ENCODE results near the gene DAAM2.

The DAAM2 gene

GRCh38 chr6:39834866-39835265 is 42.7 kb downstream of the DAAM2 start:
- DNase-seq: no peak
- TF ChIP-seq POLR2A (IDR thresholded peaks at IDR 0.05; ENCODE audit: low read length) (no peak), GATA1 (IDR thresholded peaks at IDR 0.05; ENCODE audit: low read depth, low read length) (no peak)

DNA sequence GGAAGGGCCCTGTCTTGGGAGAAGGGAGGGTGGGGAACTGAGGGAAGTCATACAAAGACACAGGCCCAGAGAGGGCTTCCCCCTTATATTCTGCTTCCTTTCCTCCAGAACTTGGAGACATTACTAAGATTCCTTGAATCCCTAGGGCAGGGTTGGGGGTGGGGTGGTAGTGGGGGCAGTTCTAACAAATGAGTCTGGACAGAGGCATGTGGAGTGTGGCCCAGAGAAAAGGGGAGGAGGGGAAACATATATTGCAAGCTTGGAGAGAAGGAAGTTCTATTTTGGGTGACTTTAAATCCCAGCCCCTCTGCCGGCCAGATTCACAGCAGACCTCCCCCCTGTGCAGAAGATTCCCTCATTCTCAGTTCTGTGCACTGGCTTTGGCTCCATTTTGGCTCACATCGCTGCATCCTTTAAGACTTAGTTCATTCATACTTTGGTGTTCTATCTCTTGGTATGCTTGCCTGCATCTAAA is 43.7 kb downstream of the DAAM2 start:
- DNase-seq: no peak
- no peak for TF ChIP-seq POLR2A (IDR thresholded peaks at IDR 0.05; ENCODE audit: low read length)
- no peak for TF ChIP-seq GATA1 (IDR thresholded peaks at IDR 0.05; ENCODE audit: low read depth, low read length)

DNA sequence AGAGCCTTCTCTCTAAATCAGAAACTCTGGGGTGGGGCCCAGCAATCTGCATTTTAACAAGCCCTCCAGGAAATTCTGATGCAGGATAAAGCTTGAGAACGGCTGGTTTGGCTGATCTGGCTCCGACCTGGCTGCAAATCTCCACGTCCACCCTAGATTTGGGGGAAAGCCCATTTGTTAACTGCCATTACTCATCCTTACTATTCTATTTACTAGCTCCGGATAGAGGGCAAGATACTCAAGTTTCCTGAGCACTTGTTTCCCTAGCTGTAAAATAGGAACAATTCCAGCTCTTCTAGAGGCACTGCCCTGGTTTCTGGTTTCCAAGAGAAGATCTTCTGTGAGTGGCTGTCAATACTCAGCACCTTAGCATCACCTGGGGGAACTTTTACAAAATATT is 44.4 kb downstream of the DAAM2 start:
- TF ChIP-seq POLR2A (IDR thresholded peaks at IDR 0.05; ENCODE audit: low read length) (no peak), GATA1 (IDR thresholded peaks at IDR 0.05; ENCODE audit: low read depth, low read length) (no peak)
- no peak for DNase-seq

DNA sequence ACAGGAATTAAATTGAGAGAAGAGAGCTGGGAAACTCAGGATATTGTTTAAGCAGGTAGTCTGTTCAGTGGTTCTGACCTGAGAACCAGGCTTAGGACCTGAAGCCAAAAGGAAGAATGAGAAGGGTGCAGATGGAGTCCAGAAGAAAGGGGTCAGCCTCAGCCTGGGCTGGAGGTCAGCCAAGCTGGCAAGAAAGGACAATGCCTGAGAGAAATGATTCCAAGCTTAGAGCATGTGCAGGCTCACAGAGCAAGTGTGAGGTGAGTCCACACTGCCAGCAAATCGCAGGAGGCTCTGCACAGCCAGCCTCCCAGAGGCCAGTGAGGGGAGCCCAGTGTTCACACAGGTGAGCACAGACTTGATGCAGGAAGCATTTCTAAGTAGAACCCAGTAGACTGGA is 47.3 kb downstream of the DAAM2 start:
- DNase-seq: no peak
- TF ChIP-seq GATA1 (IDR thresholded peaks at IDR 0.05; ENCODE audit: low read depth, low read length): no peak
- TF ChIP-seq POLR2A (IDR thresholded peaks at IDR 0.05; ENCODE audit: low read length): no peak

DNA sequence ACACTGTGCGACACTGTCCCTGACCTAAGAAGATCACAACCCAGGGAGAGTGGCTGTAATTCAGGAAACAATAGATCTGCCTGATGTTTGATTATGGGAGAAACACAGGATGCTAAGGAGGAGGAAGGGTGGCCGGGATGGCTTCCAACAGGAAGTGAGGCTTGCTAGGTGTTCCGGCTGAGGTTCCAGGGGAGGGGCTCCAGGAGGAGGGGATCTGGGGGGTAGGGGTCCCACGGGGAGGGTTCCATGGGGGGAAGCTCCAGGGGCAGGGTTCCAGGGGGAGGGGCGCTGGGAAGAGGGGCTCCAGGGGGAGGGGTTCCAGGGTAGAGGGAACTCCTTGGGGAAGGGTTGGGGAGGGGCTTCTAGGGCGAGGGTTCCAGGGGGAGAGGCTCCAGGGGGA is 48.6 kb downstream of the DAAM2 start:
- TF ChIP-seq GATA1 (IDR thresholded peaks at IDR 0.05; ENCODE audit: low read depth, low read length) (no peak), POLR2A (IDR thresholded peaks at IDR 0.05; ENCODE audit: low read length) (no peak)
- DNase-seq: no peak

GRCh38 chr6:39841291-39841690 is 49.1 kb downstream of the DAAM2 start:
- no peak for DNase-seq
- TF ChIP-seq GATA1 (IDR thresholded peaks at IDR 0.05; ENCODE audit: low read depth, low read length) (no peak), POLR2A (IDR thresholded peaks at IDR 0.05; ENCODE audit: low read length) (no peak)

GRCh38 chr6:39841923-39842322 is 49.7 kb downstream of the DAAM2 start:
- no peak for TF ChIP-seq GATA1 (IDR thresholded peaks at IDR 0.05; ENCODE audit: low read depth, low read length)
- TF ChIP-seq POLR2A (IDR thresholded peaks at IDR 0.05; ENCODE audit: low read length): no peak
- no peak for DNase-seq

DNA sequence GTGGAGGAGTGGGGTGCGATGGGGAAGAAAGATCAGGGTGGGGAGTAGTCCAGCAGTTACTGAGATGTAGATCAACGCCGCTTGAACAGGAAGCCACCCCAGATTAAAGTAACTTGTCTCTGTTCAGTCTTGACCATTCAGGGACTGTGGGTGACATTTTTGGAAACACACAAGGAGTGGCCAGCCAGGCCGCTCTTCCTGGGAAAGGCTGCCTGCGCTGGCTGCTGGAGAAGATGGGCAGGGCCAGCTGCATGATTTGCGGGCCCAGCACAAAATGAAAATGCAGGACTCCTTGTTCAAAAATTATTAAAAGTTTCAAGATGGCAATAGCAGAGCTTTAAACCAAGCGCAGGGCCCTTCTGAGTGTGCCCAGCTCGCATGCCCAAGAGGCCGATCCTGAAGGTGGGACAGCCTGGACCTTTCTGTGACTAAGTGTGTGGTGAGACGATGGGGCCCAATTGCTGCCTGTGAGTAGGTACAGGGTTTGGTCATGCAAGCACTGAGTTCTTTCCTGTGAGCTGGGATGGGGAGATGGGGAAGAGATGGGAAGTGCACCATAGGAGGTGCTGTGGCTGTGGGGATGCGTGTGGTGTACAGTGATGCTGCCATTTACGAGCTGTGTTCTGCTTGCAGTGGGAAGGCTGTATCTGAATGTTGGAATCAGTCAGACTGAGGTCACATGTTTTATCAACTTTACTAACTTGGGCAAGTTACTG is 51.3 kb downstream of the DAAM2 start:
- TF ChIP-seq GATA1 (IDR thresholded peaks at IDR 0.05; ENCODE audit: low read depth, low read length): no peak
- no peak for TF ChIP-seq POLR2A (IDR thresholded peaks at IDR 0.05; ENCODE audit: low read length)
- no peak for DNase-seq

DNA sequence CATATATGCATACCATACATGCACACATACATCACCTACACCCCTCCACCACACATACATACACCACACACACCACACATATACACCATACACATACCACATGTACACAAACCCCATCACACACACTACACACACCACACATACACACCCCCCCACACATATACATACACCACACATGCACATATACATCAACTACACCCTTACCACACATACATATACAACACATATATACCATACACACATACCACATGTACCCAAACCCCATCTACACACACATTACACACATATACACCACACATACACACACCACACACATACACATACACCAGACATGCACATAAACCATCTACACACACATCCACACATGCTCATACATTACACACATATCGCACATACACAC is 52.7 kb downstream of the DAAM2 start:
- TF ChIP-seq POLR2A (IDR thresholded peaks at IDR 0.05; ENCODE audit: low read length) (no peak), GATA1 (IDR thresholded peaks at IDR 0.05; ENCODE audit: low read depth, low read length) (no peak)
- DNase-seq: no peak

- DNase-seq: no peak
- no peak for TF ChIP-seq GATA1 (IDR thresholded peaks at IDR 0.05; ENCODE audit: low read depth, low read length)
- no peak for TF ChIP-seq POLR2A (IDR thresholded peaks at IDR 0.05; ENCODE audit: low read length)
These were observed 55.0 kb downstream of the DAAM2 start for GRCh38 chr6:39847221-39847620.

- no peak for TF ChIP-seq GATA1 (IDR thresholded peaks at IDR 0.05; ENCODE audit: low read depth, low read length)
- TF ChIP-seq POLR2A (IDR thresholded peaks at IDR 0.05; ENCODE audit: low read length): no peak
- no peak for DNase-seq
These were observed 56.0 kb downstream of the DAAM2 start for GRCh38 chr6:39848171-39848570.

DNA sequence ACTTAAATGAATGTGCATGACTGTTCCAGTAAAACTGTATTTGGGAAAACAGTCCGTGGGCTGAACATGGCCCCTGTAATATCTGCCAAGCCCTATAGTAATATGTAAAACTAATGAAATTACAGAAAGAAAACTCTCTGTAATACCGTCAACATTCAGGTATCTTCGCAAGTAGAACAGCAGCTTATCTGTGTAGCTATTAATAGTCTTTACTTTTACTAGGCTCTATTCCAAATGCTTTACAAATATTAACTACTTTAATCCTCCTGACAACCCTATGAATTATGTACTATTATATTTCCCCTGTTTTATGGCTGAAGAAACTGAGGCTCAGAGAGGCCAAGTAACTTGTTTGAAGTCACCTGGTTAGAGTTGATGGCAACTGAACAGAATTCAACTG is 57.1 kb downstream of the DAAM2 start:
- no peak for DNase-seq
- TF ChIP-seq POLR2A (IDR thresholded peaks at IDR 0.05; ENCODE audit: low read length): no peak
- TF ChIP-seq GATA1 (IDR thresholded peaks at IDR 0.05; ENCODE audit: low read depth, low read length): no peak

- TF ChIP-seq POLR2A (IDR thresholded peaks at IDR 0.05; ENCODE audit: low read length): no peak
- TF ChIP-seq GATA1 (IDR thresholded peaks at IDR 0.05; ENCODE audit: low read depth, low read length): no peak
- no peak for DNase-seq
These were observed 57.6 kb downstream of the DAAM2 start for GRCh38 chr6:39849764-39850163.

GRCh38 chr6:39850736-39851297 is 58.6 kb downstream of the DAAM2 start:
- no peak for DNase-seq
- TF ChIP-seq GATA1 (IDR thresholded peaks at IDR 0.05; ENCODE audit: low read depth, low read length): no peak
- TF ChIP-seq POLR2A (IDR thresholded peaks at IDR 0.05; ENCODE audit: low read length): no peak

- no peak for DNase-seq
- TF ChIP-seq POLR2A (IDR thresholded peaks at IDR 0.05; ENCODE audit: low read length) (no peak), GATA1 (IDR thresholded peaks at IDR 0.05; ENCODE audit: low read depth, low read length) (no peak)
These were observed 59.2 kb downstream of the DAAM2 start for GRCh38 chr6:39851331-39851730.
